ENCODE data around the gene ADI1. TPM values are rescaled to one million over a fixed set of nuclear protein-coding genes. Genes with fewer than 3 reads are reported as not detected.

The ADI1 gene
- total RNA-seq, 1 donor from 2014 or later = 40.9 TPM

DNA sequence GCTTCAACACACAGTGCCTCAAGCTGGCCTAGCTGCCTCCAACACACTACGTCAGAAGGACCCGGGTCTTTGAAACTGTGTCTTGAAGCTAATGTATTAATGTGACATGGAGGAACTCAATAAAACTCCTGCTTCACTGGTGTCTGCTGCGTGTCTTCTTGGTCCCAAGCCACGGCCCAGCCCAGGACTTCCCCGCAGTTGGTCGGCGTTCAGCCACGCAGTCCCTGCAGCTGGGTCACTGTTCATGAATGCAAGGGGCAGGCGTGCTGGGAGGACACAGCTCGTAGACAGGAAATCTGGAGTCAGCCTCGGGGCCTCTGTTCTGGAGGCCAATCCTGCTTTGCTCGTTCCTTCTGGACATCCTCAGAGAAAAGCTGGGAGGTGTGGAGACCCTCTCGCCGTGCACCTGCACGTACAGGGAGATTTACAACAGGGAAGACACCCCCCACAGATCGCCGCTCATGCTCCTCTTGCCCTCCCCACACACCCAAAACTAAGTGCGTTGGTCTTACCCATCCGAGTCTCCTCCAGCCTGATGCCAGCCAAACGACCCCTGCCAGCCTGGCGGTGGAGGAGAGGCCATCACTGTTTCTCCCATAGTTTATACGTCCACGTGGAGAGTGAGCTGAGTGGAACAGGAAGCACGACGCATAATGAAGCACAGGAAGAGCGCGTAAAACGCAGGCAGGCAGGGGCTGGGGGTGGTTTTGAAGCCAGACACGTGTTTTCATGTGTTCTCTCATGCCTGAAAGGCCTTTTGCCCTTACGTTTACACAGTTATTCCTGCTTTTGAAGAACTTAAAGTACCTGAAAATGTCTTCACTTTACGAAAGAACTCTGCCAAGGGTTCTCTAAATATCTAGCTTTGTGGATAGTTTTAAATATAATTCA lies 39.7 kb downstream of the ADI1 start:
- Histone ChIP-seq H3K36me3 (peaks cover 40 to 57% of the 10 kb centered on the region in 2 donors), H3K4me1 (no peaks in the 10 kb centered on the region), H3K27me3 (no peaks in the 10 kb centered on the region), H3K9me3 (no peaks in the 10 kb centered on the region), H3K4me3 (no peak overlapping the region), H3K27ac (no peak overlapping the region)
- TF ChIP-seq, protein P1, sequence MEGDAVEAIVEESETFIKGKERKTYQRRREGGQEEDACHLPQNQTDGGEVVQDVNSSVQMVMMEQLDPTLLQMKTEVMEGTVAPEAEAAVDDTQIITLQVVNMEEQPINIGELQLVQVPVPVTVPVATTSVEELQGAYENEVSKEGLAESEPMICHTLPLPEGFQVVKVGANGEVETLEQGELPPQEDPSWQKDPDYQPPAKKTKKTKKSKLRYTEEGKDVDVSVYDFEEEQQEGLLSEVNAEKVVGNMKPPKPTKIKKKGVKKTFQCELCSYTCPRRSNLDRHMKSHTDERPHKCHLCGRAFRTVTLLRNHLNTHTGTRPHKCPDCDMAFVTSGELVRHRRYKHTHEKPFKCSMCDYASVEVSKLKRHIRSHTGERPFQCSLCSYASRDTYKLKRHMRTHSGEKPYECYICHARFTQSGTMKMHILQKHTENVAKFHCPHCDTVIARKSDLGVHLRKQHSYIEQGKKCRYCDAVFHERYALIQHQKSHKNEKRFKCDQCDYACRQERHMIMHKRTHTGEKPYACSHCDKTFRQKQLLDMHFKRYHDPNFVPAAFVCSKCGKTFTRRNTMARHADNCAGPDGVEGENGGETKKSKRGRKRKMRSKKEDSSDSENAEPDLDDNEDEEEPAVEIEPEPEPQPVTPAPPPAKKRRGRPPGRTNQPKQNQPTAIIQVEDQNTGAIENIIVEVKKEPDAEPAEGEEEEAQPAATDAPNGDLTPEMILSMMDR (IDR thresholded peaks at IDR 0.05) = no peak
- no peak for DNase-seq (ENCODE audit: low spot score in 2 of 2)
- intact Hi-C loops (cut with DNase I) = no loop called here

DNA sequence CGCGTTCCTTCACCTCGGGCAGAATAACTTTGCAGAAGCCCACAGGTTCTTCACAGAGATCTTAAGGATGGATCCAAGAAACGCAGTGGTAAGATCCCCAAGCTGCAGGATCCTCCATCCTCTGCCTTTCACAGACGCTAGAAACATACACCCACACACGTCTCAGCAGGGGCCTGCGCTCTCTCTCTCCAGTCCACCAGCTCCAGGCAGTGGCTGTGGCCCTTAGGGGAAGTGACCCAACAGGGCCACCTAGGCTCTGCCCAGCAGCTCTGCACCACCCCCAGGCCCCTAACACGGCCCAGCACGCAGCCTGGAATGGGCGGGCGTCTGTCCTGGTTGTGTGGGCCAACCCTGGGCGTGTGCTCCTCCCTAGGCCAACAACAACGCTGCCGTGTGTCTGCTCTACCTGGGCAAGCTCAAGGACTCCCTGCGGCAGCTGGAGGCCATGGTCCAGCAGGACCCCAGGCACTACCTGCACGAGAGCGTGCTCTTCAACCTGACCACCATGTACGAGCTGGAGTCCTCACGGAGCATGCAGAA lies 40.4 kb downstream of the ADI1 start:
- TF ChIP-seq, protein P1 (IDR thresholded peaks at IDR 0.05) = no peak
- H3K36me3 ChIP-seq = peaks cover 40 to 60% of the 10 kb centered on the region in 2 donors
- H3K4me3 ChIP-seq = no peak overlapping the region
- no peaks in the 10 kb centered on the region for H3K27me3 ChIP-seq
- H3K27ac ChIP-seq = no peak overlapping the region
- intact Hi-C loops (cut with DNase I) = no loop called here
- no peak for DNase-seq (ENCODE audit: low spot score in 2 of 2)
- H3K4me1 ChIP-seq = no peaks in the 10 kb centered on the region
- no peaks in the 10 kb centered on the region for H3K9me3 ChIP-seq

DNA sequence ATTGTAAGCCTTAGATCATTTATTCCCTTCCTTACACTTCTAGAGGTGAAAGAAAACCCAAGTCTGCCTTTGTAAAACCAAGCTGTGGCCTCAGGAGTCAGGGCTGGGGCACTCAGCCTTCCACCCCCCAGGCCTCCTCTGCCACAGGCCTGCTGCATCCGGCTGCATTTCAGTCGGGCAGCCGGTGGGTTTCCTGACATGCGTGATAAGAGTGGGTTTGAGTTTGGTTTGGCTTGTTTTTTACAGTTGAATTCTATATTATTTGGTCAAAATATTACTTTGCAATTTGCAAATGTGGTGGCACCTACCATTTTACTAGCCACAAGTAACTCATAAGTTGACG lies 42.4 kb downstream of the ADI1 start:
- Histone ChIP-seq H3K27me3 (no peaks in the 10 kb centered on the region), H3K27ac (no peak overlapping the region), H3K9me3 (no peaks in the 10 kb centered on the region), H3K36me3 (peaks cover 44 to 63% of the 10 kb centered on the region in 2 donors), H3K4me3 (no peak overlapping the region), H3K4me1 (no peaks in the 10 kb centered on the region)
- intact Hi-C loops (cut with DNase I) = no loop called here
- no peak for DNase-seq (ENCODE audit: low spot score in 2 of 2)
- TF ChIP-seq, protein P1 (IDR thresholded peaks at IDR 0.05) = no peak

DNA sequence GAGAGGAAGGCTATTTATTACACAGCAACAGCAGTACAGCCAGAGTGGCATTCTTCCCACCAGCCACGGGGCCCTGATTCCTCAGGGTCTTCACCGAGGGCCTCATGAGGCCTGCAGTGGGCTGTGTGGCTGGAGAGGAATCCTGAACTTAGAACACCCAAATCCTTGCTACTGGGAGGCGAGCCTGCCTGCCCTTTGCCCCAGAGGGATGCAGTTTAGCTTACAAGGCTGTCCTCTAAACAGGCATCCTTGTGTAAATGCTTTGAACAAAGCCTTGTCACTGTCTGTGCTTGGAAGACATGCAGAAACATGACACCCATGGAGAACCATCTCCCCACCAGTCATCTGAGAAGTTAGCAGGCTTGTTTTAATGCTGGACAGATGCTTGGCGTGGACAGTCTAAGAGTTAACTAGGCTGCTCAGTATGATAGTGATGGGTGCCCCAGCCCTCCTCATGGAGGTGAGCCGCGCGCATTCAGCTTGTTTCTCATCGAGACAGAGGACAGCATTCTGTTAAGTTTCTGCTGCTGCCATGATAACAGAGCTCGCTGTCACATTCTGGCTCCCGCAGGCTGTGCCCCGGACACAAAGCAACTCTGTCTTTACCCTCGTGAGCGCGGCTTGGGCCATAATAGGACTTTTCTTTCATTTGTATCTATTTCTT lies 42.9 kb downstream of the ADI1 start:
- H3K27ac ChIP-seq = peak overlapping the region; percentile 27 to 35
- TF ChIP-seq, protein P1 (IDR thresholded peaks at IDR 0.05) = no peak
- DNase-seq (ENCODE audit: low spot score in 2 of 2) = no peak
- no peaks in the 10 kb centered on the region for H3K9me3 ChIP-seq
- H3K36me3 ChIP-seq = peaks cover 39 to 58% of the 10 kb centered on the region in 2 donors
- no peaks in the 10 kb centered on the region for H3K27me3 ChIP-seq
- H3K4me3 ChIP-seq = no peak overlapping the region
- peaks cover 0 to 4% of the 10 kb centered on the region in 2 donors for H3K4me1 ChIP-seq
- intact Hi-C loops (cut with DNase I) = no loop called here

DNA sequence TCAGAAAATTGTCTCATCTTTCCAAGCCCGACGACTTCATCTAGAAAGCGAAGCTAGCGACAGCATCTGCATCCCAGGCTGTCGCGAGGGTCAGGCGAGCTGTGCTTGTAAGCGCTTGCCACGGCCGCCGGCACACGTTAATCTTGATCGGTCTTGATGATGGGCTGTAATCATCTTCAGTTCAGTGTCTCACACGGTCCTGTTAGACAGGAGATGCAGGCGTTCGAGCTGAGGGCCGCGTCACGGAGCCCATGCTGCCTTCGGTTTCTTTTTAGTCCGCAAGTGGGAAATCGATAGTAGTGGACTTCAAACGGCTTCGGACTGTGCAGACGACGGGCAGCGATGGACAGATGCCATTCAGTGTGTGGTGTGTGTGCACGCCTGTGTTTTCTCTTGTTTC lies 43.6 kb downstream of the ADI1 start:
- intact Hi-C loops (cut with DNase I) = no loop called here
- Histone ChIP-seq H3K27me3 (no peaks in the 10 kb centered on the region), H3K27ac (peak overlapping the region in 1 of 2 donors; percentile 35), H3K4me1 (peaks cover 0 to 11% of the 10 kb centered on the region in 2 donors), H3K36me3 (peaks cover 39 to 56% of the 10 kb centered on the region in 2 donors), H3K4me3 (no peak overlapping the region), H3K9me3 (no peaks in the 10 kb centered on the region)
- TF ChIP-seq, protein P1 (IDR thresholded peaks at IDR 0.05) = no peak
- DNase-seq (ENCODE audit: low spot score in 2 of 2) = no peak
